Cardiac fibroblast (primary cell): Measurements from ENCODE around the gene ARID1A.

Experiments used
- DNase-seq, 2 donors: peaks; one replicate each; pipeline versions ENCODE4 v3.0.0 to v3.0.0-alpha.2; 2010; ENCODE audit warnings: low read depth in 2 of 2
- H3K4me3 ChIP-seq, 2 donors: replicated peaks in 1 of 2; 1 replicate in 1 of 2; 2 replicates in 1 of 2; pipeline ENCODE4 v1.5.1; 2011; ENCODE audit warnings: low read depth in 2 of 2, low read length in 2 of 2, mild to moderate bottlenecking in 2 of 2, moderate library complexity in 1 of 2
- CTCF ChIP-seq: IDR thresholded peaks from one replicate; pipeline ENCODE4 v1.5.1; 2011; ENCODE audit warnings: low read depth, mild to moderate bottlenecking, low read length, inconsistent platforms

The ARID1A gene

GRCh38 chr1:26781206-26781825 lies 85.5 kb downstream of the ARID1A start:
- no peak for DNase-seq
- H3K4me3 ChIP-seq: no peak overlapping the region
- no peak for TF ChIP-seq CTCF

- no peak overlapping the region for H3K4me3 ChIP-seq
- no peak for TF ChIP-seq CTCF
- DNase-seq: no peak
These were observed 86.9 kb downstream of the ARID1A start for GRCh38 chr1:26782521-26783212.

- no peak overlapping the region for H3K4me3 ChIP-seq
- no peak for DNase-seq
- TF ChIP-seq CTCF: no peak
These were observed 87.8 kb downstream of the ARID1A start for GRCh38 chr1:26783646-26784022.

GRCh38 chr1:26784023-26784871 lies 88.4 kb downstream of the ARID1A start:
- H3K4me3 ChIP-seq: no peak overlapping the region
- TF ChIP-seq CTCF: no peak
- DNase-seq: peak; percentile 85 to 95

GRCh38 chr1:26784886-26785285 lies 89.1 kb downstream of the ARID1A start:
- DNase-seq: no peak
- TF ChIP-seq CTCF: no peak
- no peak overlapping the region for H3K4me3 ChIP-seq

- TF ChIP-seq CTCF: no peak
- peak; percentile 38 for DNase-seq
- peak overlapping the region in 1 of 2 donors; percentile 7 for H3K4me3 ChIP-seq
These were observed 90.0 kb downstream of the ARID1A start for GRCh38 chr1:26785611-26786436.
